Measurements from ENCODE around the gene GCH1.

GRCh38 chr14:54812617-54813016 is 90.0 kb downstream of the GCH1 start:
- TF ChIP-seq CTCF (IDR thresholded peaks at IDR 0.05) (no peak), POLR2A (IDR thresholded peaks at IDR 0.05) (no peak)

Measured in tibial nerve (tissue), 3 donors.